ENCODE results near the gene WASL. TPM values are rescaled to one million over a fixed set of nuclear protein-coding genes. Genes with fewer than 3 reads are reported as not detected.
"Not testable (repeated sequence)": the region's sequence is repeated elsewhere in the genome, so short reads cannot be mapped to it uniquely, and the experiment has no call there.

Gene WASL
- total RNA-seq, 2 experiments from 2014 or later = 7.5 to 7.6 TPM

DNA sequence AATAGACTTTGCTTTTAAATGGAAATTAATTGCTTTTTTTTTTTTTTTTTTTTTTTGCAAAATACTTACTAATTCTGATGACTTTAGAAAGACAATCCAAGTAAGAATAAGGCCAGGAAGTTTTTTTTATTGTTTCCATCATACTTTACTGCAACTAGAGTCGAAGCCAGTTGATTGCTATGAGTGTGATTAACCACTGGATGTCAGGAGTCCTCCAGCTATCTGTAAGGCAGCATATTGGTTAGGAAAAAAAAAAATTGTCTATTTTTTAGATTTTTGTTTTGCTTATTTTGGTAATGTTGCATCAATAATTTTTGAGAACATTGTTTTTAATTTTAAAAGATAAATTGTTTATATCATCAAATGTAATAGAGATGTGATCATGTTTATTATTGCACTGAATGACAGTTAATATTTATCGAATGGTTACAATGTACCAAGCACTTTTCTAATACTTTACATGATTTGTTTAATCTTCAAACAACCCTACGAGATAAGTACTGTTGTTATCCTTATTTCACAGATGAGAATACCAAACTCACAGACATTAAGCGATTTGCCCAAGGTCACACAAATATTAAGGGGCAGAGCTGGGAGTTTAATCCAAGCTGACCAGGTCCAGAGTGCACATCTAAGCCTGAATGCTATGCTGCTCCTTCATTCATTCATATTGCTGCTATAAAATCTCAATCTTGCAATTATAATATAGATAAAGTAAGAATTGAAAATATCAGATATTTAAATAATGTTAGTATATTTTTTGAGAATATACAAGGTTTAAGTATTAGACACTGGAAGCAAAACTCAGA, 113.0 kb downstream of the WASL start:
- Mint-ChIP-seq H3K27me3 (ENCODE audit: low read depth) (peaks cover 18% of the 10 kb centered on the region), H3K9me3 (ENCODE audit: insufficient read depth) (no peaks in the 10 kb centered on the region), H3K4me3 (no peak overlapping the region), H3K4me1 (ENCODE audit: low read depth) (no peaks in the 10 kb centered on the region), H3K27ac (no peak overlapping the region), H3K36me3 (ENCODE audit: low read depth) (no peaks in the 10 kb centered on the region)
- ATAC-seq (no peak), DNase-seq (no peak)
- POLR2A ChIA-PET = no interaction called here
- CTCF ChIA-PET = interaction anchor here (1.0 to 2.8 kb wide), 5 partner anchors 11 to 232 kb away, joined by 3 to 16 read pairs (median 5); no protein-coding TSS in a partner anchor

DNA sequence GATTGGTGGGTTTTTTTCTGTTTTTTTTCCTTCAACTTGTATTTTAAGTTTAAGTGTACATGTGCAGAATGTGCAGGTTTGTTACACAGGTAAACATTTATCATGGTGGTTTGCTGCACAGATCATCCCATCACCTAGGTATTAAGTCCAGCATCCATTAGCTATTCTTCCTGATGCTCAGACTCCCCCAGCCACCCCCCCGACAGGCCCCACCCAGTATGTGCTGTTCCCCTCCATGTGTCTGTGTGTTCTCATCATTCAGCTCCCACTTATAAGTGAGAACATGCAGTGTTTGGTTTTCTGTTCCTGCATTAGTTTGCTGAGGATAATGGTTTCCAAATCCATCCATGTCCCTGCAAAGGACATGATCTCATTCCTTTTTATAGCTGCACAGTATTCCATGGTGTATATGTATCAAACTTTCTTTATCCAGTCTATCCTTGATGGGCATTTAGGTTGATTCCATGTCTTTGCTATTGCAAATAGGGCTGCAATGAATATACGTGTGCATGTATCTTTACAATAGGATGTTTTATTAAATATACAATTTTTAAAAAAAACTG, 114.7 kb downstream of the WASL start:
- POLR2A ChIA-PET; H3K4me1 Mint-ChIP-seq (ENCODE audit: low read depth); H3K36me3 Mint-ChIP-seq (ENCODE audit: low read depth); ATAC-seq; H3K4me3 Mint-ChIP-seq; H3K27ac Mint-ChIP-seq; DNase-seq; H3K9me3 Mint-ChIP-seq (ENCODE audit: insufficient read depth): not testable (repeated sequence)
- CTCF ChIA-PET = interaction anchor here (1.0 kb wide), 1 partner anchor 10 kb away, joined by 3 read pairs; no protein-coding TSS in a partner anchor
- peaks cover 17% of the 10 kb centered on the region for H3K27me3 Mint-ChIP-seq (ENCODE audit: low read depth)

DNA sequence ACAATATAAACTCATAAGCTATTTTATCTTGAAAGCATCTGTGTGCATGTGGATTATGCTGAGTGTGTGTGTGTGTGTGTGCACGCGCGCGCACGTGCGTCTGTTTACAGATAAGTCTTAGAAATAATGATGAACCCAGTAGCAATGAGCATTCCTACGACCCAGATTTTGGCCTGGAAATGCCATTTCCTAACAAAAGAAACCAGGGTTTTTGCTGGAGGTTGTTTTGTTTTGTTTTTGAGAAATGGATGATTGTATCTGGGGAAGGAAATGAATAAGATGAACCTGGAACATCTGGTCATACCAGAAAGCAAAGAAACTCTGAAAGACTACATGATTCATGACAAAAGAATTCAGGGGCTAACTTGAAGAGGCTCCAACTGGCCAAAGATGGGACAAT, 115.2 kb downstream of the WASL start:
- no peaks in the 10 kb centered on the region for H3K9me3 Mint-ChIP-seq (ENCODE audit: insufficient read depth)

DNA sequence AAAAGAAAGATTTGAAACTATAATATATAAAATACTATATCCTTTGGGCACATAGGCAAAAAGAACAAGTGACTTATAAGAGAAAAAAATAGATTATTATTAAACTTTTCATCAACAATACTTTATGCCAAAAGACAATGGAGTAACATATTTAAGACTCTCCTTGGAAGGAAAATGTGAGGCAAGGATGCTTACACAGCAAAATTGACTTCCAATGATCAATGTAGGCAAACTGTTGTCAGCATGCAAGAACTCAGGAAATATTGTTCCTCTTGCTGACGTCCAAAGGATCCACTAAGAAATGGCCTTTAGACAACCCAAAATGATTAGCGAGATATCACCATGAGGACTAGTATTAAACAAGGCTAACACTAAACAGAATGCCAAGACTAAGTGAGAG, 116.0 kb downstream of the WASL start:
- no peaks in the 10 kb centered on the region for H3K9me3 Mint-ChIP-seq (ENCODE audit: insufficient read depth)
- H3K27ac Mint-ChIP-seq = no peak overlapping the region
- ChIA-PET CTCF (interaction anchor here (1.0 kb wide), 1 partner anchor 9 kb away, joined by 3 read pairs; no protein-coding TSS in a partner anchor), POLR2A (no interaction called here)
- ATAC-seq (no peak), DNase-seq (no peak)
- H3K36me3 Mint-ChIP-seq (ENCODE audit: low read depth) = no peaks in the 10 kb centered on the region
- no peak overlapping the region for H3K4me3 Mint-ChIP-seq
- H3K4me1 Mint-ChIP-seq (ENCODE audit: low read depth) = no peaks in the 10 kb centered on the region
- peaks cover 12% of the 10 kb centered on the region for H3K27me3 Mint-ChIP-seq (ENCODE audit: low read depth)

More for the DNA sequence above, 115.2 kb downstream of the WASL start:
- Mint-ChIP-seq H3K36me3 (ENCODE audit: low read depth) (no peaks in the 10 kb centered on the region), H3K27me3 (ENCODE audit: low read depth) (peaks cover 17% of the 10 kb centered on the region), H3K4me3 (no peak overlapping the region), H3K27ac (no peak overlapping the region), H3K4me1 (ENCODE audit: low read depth) (no peaks in the 10 kb centered on the region)
- CTCF ChIA-PET = interaction anchor here (1.0 kb wide), 1 partner anchor 10 kb away, joined by 3 read pairs; no protein-coding TSS in a partner anchor
- no peak for DNase-seq
- ATAC-seq = no peak
- POLR2A ChIA-PET = no interaction called here

Other genes starting within 250 kb of the WASL start
- gene IQUB, start 214.4 kb downstream of the WASL start, total RNA-seq = not detected
- 10 to 100 TPM; 50.2 to 50.9 TPM for gene NDUFA5, start 191.2 kb downstream of the WASL start, total RNA-seq
- gene ASB15, start 147.2 kb downstream of the WASL start, total RNA-seq = not detected
- gene LMOD2, start 93.1 kb downstream of the WASL start, total RNA-seq = not detected
- not detected for gene HYAL4, start 96.2 kb upstream of the WASL start, total RNA-seq
- not detected for gene SPAM1, start 176.2 kb upstream of the WASL start, total RNA-seq

Data from activated CD8-positive, alpha-beta T cell treated with anti-CD3 and anti-CD28 coated beads, Interleukin-2, amount 10 ng/mL, durations not matched to agents 7 days and 5 days (primary cell).